ENCODE results near the gene LIPA. TPM values are rescaled to one million over a fixed set of nuclear protein-coding genes. Genes with fewer than 3 reads are reported as not detected.

LIPA gene
- 17.0 and 19.5 TPM in 2 replicates for total RNA-seq
- long read RNA-seq, transcript LIPA-202 (10 exons, 2,782 nt), result major isoform, 158 of 190 reads
- long read RNA-seq, partial matches to known transcripts, result 18 of 190 reads
- long read RNA-seq, other reads (novel, unspliced or antisense), result 13 of 190 reads

- Mint-ChIP-seq H3K27ac (no peak within 1 kb of the TSS), H3K27me3 (peaks cover 4% of the 10 kb centered on the region), H3K36me3 (ENCODE audit: insufficient read depth) (peaks cover 1% of the 10 kb centered on the region), H3K9me3 (ENCODE audit: low read depth) (peaks cover 7% of the 10 kb centered on the region), H3K4me3 (ENCODE audit: low read depth) (peak within 1 kb of the TSS; percentile 79), H3K4me1 (ENCODE audit: low read depth) (no peaks in the 10 kb centered on the region)
- DNase-seq (ENCODE audit: low spot score, unreplicated experiment), result peak; percentile 86
- TF ChIP-seq CTCF (IDR thresholded peaks at IDR 0.05; ENCODE audit: unreplicated experiment), result peak; percentile 13
Observed at GRCh38 chr10:89251409-89252224, at the start of gene LIPA. LIPA (minus strand) TSS chr10:89251775; CDS start chr10:89247648, 4,127 bp downstream.

- H3K36me3 Mint-ChIP-seq (ENCODE audit: insufficient read depth), result no peaks in the 10 kb centered on the region
- no peak for TF ChIP-seq CTCF (IDR thresholded peaks at IDR 0.05; ENCODE audit: unreplicated experiment)
- H3K4me1 Mint-ChIP-seq (ENCODE audit: low read depth), result peaks cover 2% of the 10 kb centered on the region
- no peak for DNase-seq (ENCODE audit: low spot score, unreplicated experiment)
- peaks cover 4% of the 10 kb centered on the region for H3K9me3 Mint-ChIP-seq (ENCODE audit: low read depth)
- no peak overlapping the region for H3K27ac Mint-ChIP-seq
- no peak overlapping the region for H3K4me3 Mint-ChIP-seq (ENCODE audit: low read depth)
- peaks cover 11% of the 10 kb centered on the region for H3K27me3 Mint-ChIP-seq
Observed at GRCh38 chr10:89301232-89301631, 49.7 kb upstream of the LIPA start.

GRCh38 chr10:89299031-89299430, 47.5 kb upstream of the LIPA start:
- H3K36me3 Mint-ChIP-seq (ENCODE audit: insufficient read depth), result no peaks in the 10 kb centered on the region
- H3K27ac Mint-ChIP-seq, result no peak overlapping the region
- peaks cover 7% of the 10 kb centered on the region for H3K27me3 Mint-ChIP-seq
- no peak for DNase-seq (ENCODE audit: low spot score, unreplicated experiment)
- peaks cover 2% of the 10 kb centered on the region for H3K4me1 Mint-ChIP-seq (ENCODE audit: low read depth)
- no peak for TF ChIP-seq CTCF (IDR thresholded peaks at IDR 0.05; ENCODE audit: unreplicated experiment)
- H3K9me3 Mint-ChIP-seq (ENCODE audit: low read depth), result peaks cover 4% of the 10 kb centered on the region
- H3K4me3 Mint-ChIP-seq (ENCODE audit: low read depth), result no peak overlapping the region

GRCh38 chr10:89297791-89298190, 46.2 kb upstream of the LIPA start:
- no peak for TF ChIP-seq CTCF (IDR thresholded peaks at IDR 0.05; ENCODE audit: unreplicated experiment)
- DNase-seq (ENCODE audit: low spot score, unreplicated experiment), result no peak
- Mint-ChIP-seq H3K27me3 (no peaks in the 10 kb centered on the region), H3K4me3 (ENCODE audit: low read depth) (no peak overlapping the region), H3K4me1 (ENCODE audit: low read depth) (peaks cover 2% of the 10 kb centered on the region), H3K27ac (no peak overlapping the region), H3K36me3 (ENCODE audit: insufficient read depth) (no peaks in the 10 kb centered on the region), H3K9me3 (ENCODE audit: low read depth) (peaks cover 4% of the 10 kb centered on the region)

GRCh38 chr10:89297356-89297755, 45.8 kb upstream of the LIPA start:
- Mint-ChIP-seq H3K27me3 (no peaks in the 10 kb centered on the region), H3K4me3 (ENCODE audit: low read depth) (no peak overlapping the region), H3K27ac (no peak overlapping the region), H3K9me3 (ENCODE audit: low read depth) (peaks cover 4% of the 10 kb centered on the region), H3K4me1 (ENCODE audit: low read depth) (peaks cover 2% of the 10 kb centered on the region), H3K36me3 (ENCODE audit: insufficient read depth) (no peaks in the 10 kb centered on the region)
- TF ChIP-seq CTCF (IDR thresholded peaks at IDR 0.05; ENCODE audit: unreplicated experiment), result no peak
- DNase-seq (ENCODE audit: low spot score, unreplicated experiment), result no peak
